Fibroblast of skin of left biceps (primary cell): ENCODE measurements around the gene SEC14L5.
A peak's percentile ranks its signal among the peaks of the same experiment; 100 is the strongest.
"Not testable (repeated sequence)": the region's sequence is repeated elsewhere in the genome, so short reads cannot be mapped to it uniquely, and the experiment has no call there.

Experiments used
- DNase-seq, 2 experiments: peaks; one replicate each; pipeline ENCODE4 v3.0.0-alpha.2; 2013; ENCODE audit warnings: low read depth in 2 of 2

The SEC14L5 gene

GRCh38 chr16:5036228-5037156, 78.4 kb downstream of the SEC14L5 start:
- no peak for DNase-seq

GRCh38 chr16:5040451-5040850, 82.3 kb downstream of the SEC14L5 start:
- no peak for DNase-seq

- peak in 1 of 2 experiments; percentile 18 for DNase-seq
Measured at GRCh38 chr16:5041600-5042133, 83.5 kb downstream of the SEC14L5 start.

GRCh38 chr16:5042574-5043171, 84.5 kb downstream of the SEC14L5 start:
- DNase-seq, result no peak

GRCh38 chr16:5044011-5044540, 85.9 kb downstream of the SEC14L5 start:
- DNase-seq, result no peak

GRCh38 chr16:5044581-5044980, 86.5 kb downstream of the SEC14L5 start:
- not testable (repeated sequence) for DNase-seq

GRCh38 chr16:5045499-5046115, 87.5 kb downstream of the SEC14L5 start:
- DNase-seq, result no peak

- DNase-seq, result no peak
Measured at GRCh38 chr16:5046914-5047313, 88.8 kb downstream of the SEC14L5 start.

GRCh38 chr16:5054876-5055865, 97.0 kb downstream of the SEC14L5 start:
- no peak for DNase-seq

- DNase-seq, result no peak
Measured at GRCh38 chr16:5056352-5056751, 98.2 kb downstream of the SEC14L5 start.

- DNase-seq, result no peak
Measured at GRCh38 chr16:5058476-5058875, 100.3 kb downstream of the SEC14L5 start.

- DNase-seq, result no peak
Measured at GRCh38 chr16:5059386-5060072, 101.4 kb downstream of the SEC14L5 start.

GRCh38 chr16:5060073-5060641, 102.0 kb downstream of the SEC14L5 start:
- DNase-seq, result no peak

GRCh38 chr16:5062051-5062450, 103.9 kb downstream of the SEC14L5 start:
- no peak for DNase-seq

GRCh38 chr16:5062790-5063765, 104.9 kb downstream of the SEC14L5 start:
- no peak for DNase-seq

GRCh38 chr16:5064915-5065314, 106.8 kb downstream of the SEC14L5 start:
- DNase-seq, result no peak

GRCh38 chr16:5065326-5065725, 107.2 kb downstream of the SEC14L5 start:
- no peak for DNase-seq

GRCh38 chr16:5065813-5066212, 107.7 kb downstream of the SEC14L5 start, which contains the start of gene C16orf89:
Gene C16orf89, minus strand, starts transcription at chr16:5065956. Its CDS starts 48 bp downstream, at chr16:5065908.
- DNase-seq, result no peak

GRCh38 chr16:5066511-5066910, 108.4 kb downstream of the SEC14L5 start:
- DNase-seq, result no peak
